Kasumi-1 (cell line): Measurements from ENCODE around the gene ADARB2.
"Not testable (repeated sequence)": the region's sequence is repeated elsewhere in the genome, so short reads cannot be mapped to it uniquely, and the experiment has no call there.

Experiments
- DNase-seq, 2 experiments: peaks; one replicate each; lab custom pipeline; 2025; lab: John Stamatoyannopoulos, UW

The ADARB2 gene

DNA sequence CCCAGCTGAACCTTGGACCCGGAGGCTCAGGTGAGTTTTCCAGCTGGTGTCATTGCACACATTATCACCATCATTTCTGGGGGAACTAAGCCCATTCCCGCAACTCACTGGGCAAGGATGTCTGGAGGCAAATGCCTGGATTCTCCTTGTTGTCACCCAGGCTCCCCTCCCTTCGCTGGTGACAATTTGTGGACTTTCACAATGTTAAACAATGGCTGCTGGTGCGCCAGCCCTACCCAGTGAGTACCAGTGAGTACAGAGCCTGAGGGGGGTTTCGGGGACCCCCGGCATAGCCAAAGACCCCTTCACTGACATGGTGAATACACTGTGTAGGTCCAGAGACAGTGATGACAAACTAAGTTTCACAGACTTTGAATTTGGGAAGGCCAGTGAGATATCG lies 189.2 kb downstream of the ADARB2 start:
- no peak for DNase-seq

DNA sequence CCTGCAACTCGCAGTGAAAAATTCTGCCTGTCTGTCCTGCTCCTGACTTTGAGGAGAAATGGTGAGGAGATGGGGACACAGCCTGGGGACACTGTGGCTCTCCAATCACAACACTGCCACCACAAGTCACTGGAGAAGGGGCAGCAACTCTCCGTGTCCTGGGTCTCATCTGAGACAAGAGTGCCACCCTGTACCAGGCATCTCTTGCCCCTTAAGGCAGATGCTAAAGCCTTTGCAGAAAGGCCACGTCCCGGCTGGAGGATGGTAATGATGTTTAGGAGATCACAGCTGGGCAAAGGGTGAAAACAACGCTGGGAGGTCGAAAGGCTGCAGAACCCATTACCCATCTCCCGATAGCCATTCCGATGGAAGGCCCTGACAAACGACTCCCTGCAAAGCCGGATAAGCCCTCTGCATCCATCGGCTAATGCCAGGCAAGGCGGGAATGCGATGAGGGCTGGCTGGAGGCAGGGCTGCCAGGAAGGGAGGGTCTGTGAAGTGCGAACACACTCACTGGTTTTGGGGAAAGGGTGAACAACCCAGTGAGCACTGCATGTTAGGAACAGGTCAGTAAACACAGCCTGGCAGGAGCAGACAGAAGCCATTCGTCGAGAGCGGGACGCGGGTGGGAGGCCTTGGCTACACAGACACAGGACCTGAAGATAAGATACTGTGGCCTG lies 190.8 kb downstream of the ADARB2 start:
- no peak for DNase-seq

DNA sequence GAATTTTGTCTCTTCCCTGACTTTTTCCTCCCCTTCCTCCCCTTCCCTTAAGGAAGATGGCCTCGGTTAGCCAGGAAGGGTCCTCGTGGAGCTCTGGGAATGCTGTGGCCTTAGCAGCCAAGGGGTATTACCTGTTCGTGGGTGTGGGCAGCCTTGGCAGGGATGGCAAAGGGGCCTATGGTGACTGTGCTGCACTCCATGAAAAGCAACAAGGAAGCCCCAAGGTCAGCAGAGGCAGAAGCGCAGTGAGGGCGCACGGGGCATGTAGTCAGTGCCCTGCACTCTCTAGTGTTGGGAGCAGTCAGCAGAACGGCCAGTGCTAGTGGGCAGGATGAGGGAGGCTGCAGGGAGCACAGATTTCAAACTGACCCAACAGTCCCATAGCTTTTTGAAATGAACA lies 191.8 kb downstream of the ADARB2 start:
- DNase-seq, result no peak

DNA sequence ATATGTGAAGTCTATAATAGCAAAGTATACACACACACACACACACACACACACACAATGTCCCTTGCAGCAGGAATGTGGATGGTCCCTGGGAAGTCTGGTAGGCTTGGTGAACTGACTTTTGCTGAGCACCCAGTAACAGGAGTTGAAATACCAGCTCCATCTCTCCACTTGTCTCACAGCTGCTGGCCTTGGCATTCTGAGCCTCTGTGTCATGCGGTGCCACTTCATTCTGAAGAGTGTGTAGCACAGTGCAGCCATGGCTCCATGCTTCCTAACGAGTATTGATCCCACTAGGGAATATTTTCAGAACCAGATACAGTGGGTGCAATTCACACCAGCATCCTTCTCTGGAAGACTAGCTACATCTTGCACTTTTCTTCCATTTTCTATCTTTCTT lies 192.4 kb downstream of the ADARB2 start:
- DNase-seq, result no peak

DNA sequence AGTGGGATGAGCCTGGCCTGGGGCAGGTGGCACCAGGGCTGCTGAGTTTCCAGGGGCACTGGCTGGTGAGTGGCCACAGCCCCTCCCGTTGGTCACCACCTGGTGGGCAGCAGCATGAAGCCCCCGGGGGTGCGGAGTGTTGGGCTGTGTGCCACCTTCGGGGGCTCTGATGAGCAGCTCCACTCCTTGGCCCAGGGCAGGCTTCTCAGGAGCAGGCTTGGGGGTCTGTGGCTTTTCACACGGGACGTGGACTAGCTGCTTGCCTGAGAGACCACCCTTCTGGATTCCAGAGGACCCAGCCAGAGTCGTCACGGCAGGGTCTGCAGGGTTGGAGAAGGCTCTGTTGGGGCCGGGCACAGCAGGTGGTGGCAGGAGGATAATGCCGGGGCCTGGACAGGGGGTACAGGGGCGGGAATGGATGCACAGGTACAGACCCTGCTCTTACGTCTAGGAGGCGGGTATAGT lies 193.1 kb downstream of the ADARB2 start:
- no peak for DNase-seq

DNA sequence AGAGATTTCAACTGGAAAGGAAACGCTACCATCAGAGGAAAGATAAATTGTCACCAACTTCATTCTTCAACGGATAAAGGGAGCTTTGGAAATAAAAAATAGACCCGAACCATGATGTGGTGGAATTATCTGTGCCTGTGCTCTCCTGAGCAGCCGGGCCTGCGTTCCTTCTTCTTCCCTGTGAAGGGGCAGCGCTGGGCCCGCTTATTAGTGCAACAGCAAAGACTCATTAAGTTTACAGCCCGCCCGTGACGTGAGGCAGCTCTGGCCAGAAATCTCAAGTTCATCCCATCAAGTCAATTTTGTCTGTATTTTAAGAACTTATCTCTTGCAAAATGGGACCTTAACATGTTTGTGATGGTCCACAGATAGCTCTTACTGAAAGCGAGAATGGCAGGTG lies 193.7 kb downstream of the ADARB2 start:
- no peak for DNase-seq

DNA sequence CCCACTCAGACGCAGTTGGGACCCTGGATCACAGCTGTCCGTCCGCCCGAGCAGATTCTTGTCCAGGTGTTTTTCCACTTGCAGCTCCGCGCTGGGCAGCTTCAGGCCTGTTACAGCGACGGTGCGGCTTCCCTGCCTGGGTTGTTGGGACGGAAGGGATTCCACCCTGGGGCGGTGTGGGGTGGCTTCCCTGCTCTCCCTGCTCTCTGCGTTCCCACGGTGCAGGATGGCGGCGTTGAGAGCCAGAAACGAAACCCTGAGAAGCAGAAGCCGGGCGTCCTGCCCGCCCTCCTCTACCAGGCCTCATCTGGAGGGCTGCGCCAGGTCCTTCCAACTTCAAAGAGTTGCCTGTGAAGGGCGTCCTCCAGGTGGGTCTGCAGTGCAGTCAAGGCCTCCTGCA lies 194.4 kb downstream of the ADARB2 start:
- DNase-seq, result no peak

DNA sequence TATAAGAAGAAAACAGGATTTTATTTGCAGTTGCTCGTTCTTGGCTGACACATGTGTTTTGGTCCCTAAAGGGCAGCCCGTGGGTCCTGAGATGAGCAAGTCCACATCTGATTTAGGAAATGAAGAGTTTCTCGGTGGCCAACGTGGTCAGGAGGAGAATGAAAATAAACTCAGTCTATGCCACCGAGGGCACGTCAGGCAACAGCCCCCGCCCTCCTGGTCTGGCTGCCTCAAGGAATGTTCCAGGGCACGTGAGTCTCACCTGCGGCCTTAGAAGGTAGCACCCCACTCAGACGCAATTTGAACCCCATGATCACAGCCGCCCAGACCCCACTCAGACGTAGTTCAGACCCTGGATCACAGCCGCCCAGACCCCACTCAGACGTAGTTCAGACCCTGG lies 197.2 kb downstream of the ADARB2 start:
- DNase-seq, result no peak

DNA sequence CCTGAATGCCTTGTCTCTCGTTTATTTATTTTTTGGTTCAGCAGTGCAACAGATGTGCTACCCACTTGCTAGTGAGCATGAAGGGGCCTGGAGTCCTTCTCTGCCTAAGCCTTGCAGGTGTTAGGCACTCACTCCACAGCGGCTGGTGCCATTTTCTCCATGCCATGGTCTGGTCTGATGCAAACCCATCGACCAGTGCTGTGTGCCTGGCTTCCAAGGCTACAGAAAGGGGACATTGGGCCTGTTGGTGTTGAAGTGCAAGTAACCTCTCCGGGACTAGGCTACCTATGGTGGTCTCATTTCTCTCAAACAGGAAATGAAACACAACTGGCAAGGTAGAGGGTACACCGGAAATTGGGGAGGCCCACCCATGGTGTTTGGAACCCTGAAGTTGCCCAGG lies 198.1 kb downstream of the ADARB2 start:
- no peak for DNase-seq

DNA sequence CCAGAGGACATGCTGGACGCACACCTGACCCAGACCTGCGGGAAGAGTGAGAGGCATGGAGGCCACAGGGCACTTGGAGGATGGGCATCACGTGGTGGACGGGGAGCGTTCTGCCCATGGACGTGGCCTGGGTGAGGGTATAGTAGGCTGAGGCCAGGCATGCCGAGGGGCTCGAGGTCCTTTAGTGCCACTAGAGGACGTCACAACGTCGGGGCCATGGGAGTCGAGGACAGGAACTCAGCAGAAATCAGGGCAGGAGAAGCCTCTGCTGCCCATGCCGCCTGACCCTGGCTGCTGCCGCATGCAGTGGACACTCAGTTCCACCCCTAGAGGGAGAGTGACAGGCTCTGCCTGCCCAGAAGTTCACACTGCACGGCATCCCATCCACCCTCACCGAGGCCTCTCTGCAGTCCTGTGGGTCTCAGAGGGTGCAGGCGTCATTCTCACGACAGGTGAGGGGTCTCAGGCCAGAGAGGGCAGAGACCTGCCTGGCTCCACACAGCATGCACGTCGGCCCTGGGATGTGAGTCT lies 198.7 kb downstream of the ADARB2 start:
- no peak for DNase-seq

DNA sequence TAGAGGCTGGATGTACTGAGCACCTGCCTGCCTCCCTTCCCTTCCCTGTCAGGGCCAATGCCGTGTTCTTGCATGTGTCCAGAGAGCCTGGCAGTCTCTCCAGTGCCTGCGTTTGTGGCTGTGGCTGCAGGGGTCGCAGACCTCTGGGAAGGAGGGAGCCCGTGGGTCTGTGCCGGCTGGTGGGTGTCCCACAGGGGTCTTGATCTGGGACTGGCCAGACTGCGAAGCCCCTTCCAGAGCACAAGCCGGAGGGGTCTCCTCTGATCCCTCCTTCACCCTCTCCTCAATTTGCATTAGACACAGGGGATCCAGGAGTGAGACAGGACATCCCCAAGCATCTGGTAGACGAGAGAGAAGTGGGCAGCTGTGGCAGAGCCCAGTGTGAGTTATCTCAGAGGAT lies 199.2 kb downstream of the ADARB2 start:
- no peak for DNase-seq

DNA sequence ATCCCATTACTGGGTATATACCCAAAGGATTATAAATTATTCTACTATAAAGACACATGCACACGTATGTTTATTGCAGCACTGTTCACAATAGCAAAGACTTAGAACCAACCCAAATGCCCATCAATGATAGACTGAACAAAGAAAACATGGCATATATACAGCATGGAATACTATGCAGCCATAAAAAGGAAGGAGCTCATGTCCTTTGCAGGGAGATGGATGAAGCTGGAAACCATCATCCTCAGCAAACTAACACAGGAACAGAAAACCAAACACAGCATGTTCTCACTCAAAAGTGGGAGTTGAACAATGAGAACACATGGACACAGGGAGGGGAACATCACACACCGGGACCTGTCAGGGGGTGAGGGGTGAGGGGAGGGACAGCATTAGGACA lies 199.9 kb downstream of the ADARB2 start:
- not testable (repeated sequence) for DNase-seq

DNA sequence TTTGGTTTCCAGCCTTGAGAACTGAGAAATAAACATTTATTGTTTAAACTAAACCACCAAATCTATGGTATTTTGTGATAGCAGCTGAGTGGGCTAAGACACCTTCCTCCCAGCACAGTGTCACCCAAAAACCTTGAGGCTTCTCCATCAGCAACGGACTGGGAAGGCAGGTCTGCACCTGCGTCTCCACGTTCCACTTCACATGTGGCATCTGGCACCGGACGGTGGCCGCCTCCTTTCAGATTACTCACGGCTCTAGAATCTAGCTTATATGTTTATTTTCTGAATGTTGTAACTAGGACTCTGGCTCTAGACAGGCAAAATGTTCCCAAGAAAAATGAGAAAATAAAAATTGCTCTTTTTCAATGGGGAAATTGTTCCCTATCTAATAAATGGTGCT lies 201.0 kb downstream of the ADARB2 start:
- no peak for DNase-seq

DNA sequence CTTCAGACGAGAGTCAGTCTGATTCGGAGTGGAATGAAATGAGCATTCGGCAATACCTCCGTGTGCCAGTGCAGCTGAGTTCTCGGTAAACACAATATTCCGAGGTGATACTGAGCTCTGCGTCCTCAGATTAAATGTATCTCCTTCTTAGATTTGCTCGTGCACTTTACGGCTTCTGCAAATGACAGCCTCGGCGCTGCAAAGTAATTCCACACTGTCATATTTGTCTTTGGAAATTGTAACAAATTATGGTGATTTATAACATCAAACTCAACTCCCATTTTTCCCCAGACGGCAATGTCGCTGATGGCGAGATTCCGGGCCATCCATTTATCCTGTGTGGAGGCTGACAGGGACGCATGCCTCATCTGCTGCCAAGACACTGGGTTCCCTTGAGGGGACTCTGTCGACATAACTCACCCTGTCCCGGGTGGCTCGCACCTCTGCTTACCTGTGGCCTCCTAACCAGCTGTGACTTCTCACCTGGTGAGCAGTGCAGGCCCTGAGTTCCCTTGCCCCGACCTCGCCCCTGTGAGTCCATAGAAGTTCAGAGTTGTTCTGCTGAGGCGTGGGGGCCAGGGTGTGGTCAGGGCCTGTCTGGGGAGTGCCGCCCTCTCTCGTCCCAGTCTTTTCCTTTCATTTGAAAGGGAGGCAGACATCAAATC lies 201.9 kb downstream of the ADARB2 start:
- no peak for DNase-seq

DNA sequence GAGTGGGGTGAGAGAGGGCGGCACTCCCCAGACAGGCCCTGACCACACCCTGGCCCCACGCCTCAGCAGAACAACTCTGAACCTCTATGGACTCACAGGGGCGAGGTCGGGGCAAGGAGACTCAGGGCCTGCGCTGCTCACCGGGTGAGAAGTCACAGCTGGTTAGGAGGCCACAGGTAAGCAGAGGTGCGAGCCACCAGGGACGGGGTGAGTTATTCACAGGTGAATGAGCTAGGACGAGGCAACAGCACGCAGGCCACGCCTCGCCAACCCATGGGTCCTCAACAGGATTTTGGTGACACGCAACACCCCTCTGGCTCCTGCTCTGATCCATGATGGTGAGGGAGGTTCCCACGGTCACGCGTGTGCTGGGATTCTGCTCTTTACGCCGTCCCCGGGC lies 202.5 kb downstream of the ADARB2 start:
- no peak for DNase-seq

DNA sequence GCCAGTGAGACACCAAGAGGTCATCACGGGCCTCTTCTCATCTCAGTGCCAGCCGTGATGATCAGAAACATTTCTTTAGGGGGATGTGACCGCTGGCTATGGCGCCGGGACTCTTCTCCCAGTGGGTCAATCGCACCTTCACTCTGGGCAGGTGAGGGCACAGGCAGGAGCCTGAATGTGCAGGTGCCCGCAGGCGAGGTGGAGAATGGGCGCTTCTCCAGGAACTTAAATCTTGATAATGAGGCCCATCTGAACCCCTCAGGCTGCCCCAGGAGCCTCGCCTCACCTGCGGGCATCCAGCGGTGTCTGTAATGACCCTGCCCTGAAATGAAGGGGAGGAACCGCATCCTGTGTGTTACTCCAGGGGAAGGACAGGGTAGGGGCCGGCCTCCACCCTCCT lies 204.7 kb downstream of the ADARB2 start:
- no peak for DNase-seq

DNA sequence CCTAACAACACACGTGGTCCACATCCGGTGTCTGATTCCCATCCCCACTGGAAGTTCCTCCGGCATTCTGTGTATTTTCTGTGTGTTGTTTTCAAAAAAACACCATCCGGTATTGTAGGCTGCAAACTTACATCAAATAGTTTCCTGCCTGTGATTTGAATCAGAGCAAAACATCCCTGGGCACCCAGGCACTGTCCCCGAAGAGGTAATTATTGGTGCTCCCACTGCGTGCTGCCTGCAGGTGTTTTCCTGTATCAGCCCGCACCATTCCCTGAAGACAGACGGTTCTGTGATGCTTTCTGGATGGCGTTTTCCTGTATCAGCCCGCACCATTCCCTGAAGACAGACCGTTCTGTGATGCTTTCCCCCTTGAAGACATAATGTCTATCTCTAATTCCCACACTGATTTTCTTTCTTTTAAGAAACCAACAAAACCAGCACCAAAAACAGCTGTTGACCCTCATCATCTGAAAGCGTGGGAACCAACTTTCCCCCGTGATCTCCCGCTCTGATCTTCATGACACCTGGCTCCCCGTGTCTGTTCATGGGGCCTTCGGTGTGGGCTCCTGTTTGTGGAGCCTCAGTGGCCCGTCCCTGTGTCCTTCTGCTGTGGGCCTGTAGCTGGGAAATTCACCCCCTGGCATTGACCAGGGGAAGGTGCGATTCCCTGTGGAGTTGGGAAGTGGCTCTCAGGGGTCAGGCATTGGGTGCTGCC lies 205.3 kb downstream of the ADARB2 start:
- no peak for DNase-seq

DNA sequence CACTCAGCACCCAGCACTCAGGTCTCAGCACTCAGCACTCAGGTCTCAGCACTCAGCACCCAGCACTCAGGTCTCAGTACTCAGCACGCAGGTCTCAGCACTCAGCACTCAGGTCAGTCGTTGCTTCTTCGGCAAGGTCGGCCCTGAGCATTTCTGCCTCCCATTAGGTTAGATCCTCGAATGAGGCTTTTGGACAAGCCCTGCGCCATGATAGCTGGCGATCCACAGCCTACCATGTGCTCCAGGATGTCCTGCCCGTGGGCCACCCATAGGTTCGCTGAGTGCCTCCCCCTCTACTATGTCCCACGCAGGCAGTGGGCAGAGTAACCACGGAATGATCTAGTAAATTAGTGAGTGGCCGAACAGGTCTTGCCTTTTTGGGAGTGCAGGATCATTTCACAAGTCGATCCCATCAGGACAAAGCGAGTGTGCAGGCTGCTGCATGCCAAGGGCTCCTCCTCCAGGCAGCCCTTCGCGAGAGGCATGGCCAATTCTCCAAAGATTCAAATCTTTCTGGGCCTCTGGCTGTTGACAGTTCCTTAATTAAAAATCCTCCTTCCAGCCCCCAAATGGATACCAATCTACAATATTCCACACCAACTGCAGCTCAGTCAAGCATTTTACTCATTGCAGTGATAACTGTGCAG lies 206.3 kb downstream of the ADARB2 start:
- DNase-seq, result no peak

DNA sequence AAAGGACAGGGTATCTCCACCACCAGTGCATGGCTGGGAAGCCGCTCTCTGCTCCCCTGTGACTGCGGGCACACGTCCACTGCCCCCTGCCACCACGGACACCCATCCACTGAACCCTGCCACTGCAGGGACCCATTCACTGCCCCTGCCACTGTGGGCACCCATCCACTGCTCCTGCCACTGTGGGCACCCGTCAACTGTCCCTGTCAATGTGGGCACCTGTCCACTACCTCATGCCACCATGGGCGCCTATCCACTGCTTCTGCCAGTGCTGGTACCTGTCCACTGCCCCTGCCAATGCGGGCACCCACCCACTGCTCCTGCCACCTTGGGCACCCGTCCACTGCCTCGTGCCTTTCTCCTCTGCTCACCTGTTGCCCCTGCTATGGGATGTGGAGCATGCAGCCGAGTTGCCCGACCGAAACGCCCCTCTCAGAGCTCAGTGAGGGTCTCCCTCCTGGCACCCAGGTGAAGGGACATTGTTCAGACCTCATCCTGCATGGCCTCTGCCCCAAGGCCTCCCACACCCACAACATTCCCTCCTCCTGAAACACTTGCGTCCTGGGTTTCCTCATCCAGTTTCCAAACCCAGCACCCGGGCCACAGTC lies 207.4 kb downstream of the ADARB2 start:
- no peak for DNase-seq

DNA sequence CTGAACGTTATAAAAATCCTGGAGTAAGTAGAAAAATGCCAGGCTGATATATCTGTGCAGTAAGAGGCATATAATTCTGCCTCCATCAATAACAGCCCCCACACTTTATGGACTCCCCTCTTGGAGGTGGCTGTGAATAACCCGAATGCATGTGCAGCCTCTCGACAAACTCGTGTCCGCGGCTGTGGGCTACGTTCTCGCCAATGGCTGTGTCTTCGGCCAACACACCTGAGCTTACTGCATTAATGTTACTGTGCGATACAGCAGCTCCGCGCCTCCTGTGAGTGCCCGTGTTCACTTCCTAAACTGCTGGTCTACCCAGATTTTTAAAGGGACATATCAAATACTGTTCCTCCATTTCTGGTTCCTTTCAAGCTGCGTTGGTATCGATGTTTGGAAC lies 209.4 kb downstream of the ADARB2 start:
- DNase-seq, result no peak

DNA sequence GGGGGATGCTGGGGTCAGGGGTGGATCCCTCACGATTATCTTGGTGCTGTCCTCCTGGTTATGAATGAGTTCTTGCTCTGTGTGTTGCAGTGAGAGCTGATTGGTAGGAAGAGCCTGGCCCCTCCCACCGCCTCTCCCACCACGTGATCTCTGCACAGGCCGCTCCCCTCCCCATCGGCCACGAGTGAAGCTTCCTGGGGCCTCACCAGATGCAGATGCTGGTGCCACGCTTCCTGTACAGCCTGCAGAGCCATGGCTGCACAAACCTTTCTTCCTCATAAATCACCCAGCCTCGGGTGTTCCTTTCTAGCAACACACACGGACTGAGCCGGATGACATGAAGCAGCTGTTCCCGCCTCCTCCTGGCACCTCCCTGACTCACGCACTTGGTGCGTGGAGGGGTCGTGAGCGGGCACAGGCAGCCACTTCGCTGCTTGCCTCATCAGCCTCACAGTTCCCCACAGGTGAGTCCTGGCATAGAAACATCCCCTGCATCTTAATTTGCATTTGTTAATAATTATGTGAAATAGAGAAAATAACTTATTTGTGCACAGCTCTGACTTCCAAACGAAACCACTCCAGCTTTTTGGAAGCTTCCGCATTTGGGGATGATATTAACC lies 210.8 kb downstream of the ADARB2 start:
- peak; percentile 99 for DNase-seq
